ENCODE results near the gene OSBPL8.

DNA sequence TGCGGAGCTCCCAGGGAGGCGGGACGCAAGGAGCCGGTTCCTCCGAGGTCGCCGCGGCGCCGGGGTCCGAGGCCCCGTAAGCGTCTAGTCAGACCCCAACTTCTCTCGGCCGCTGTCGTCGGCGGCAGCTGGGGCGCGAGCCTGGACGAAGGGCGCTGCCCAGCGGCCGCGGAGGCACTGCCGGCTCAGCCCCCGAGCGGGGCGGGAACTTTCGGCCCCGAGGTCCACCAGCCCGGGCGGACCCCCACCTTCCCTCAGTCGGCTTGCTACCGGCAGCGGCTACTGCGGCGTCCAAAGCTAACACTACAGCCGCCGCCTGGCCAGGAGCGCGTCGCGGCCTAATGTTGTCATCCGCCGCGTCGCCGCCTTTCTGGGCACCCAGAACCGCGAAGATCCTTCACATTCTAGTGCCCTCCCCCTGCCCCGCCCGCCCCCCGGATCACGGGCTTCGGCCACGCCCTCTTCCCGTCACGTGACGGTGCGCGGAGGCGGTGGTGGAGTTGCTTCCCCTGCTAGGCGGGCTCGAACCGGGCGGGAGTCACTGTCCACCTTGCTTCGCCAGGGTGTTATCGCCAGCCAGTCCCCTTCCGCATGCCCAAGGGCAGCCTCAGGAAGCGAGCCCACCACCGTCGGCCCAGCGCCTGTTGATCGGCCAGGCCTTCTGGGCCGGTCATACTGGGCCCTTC lies at the start of gene OSBPL8:
- TF ChIP-seq POLR2A (IDR thresholded peaks at IDR 0.05; ENCODE audit: low read length) (peak; percentile 96), GATA1 (IDR thresholded peaks at IDR 0.05; ENCODE audit: low read depth, low read length) (no peak)
